H9 (cell line): ENCODE data around the gene PAQR7. TPM values are rescaled to one million over a fixed set of nuclear protein-coding genes. Genes with fewer than 3 reads are reported as not detected.
A peak's percentile ranks its signal among the peaks of the same experiment; 100 is the strongest.

Source experiments
- DNase-seq: peaks from one replicate; pipeline ENCODE4 v3.0.0-alpha.2; 2017
- H2AFZ ChIP-seq: one replicate; pipeline ENCODE4 v1.6.1; 2013; ENCODE audit warnings: mild to moderate bottlenecking, low read length, control low read depth, moderate library complexity
- H2AK5ac ChIP-seq: 2 replicates; pipeline ENCODE4 v1.6.1; 2013; ENCODE audit warnings: low read length, control low read depth, mixed read lengths; ENCODE audit not compliant: insufficient read length
- H2BK120ac ChIP-seq: one replicate; pipeline ENCODE4 v1.6.1; 2013; ENCODE audit warnings: low read depth, mild to moderate bottlenecking, low read length, control low read depth, inconsistent platforms; ENCODE audit not compliant: poor library complexity, severe bottlenecking
- H2BK12ac ChIP-seq: 2 replicates; pipeline ENCODE4 v1.6.1; 2013; ENCODE audit warnings: low read length, control low read depth, mixed read lengths, low read depth; ENCODE audit not compliant: insufficient read length
- H2BK15ac ChIP-seq: 2 replicates; pipeline ENCODE4 v1.6.1; 2013; ENCODE audit warnings: low read depth, low read length, control low read depth
- H2BK20ac ChIP-seq: one replicate; pipeline ENCODE4 v1.6.1; 2013; ENCODE audit warnings: low read depth, mild to moderate bottlenecking, low read length, control low read depth, inconsistent platforms; ENCODE audit not compliant: poor library complexity, severe bottlenecking
- H2BK5ac ChIP-seq: 2 replicates; pipeline ENCODE4 v1.6.1; 2013; ENCODE audit warnings: low read length, control low read depth, mixed read lengths; ENCODE audit not compliant: insufficient read length
- H3K14ac ChIP-seq: 2 replicates; pipeline ENCODE4 v1.6.1; 2013; ENCODE audit warnings: low read length, control low read depth; ENCODE audit not compliant: insufficient read depth
- H3K18ac ChIP-seq: 2 replicates; pipeline ENCODE4 v1.6.1; 2013; ENCODE audit warnings: low read depth, mild to moderate bottlenecking, mixed read lengths, low read length, control low read depth; ENCODE audit not compliant: insufficient read length
- H3K23ac ChIP-seq: 2 replicates; pipeline ENCODE4 v1.6.1; 2013; ENCODE audit warnings: low read length, control low read depth, mixed read lengths, low read depth; ENCODE audit not compliant: insufficient read length
- H3K23me2 ChIP-seq: 2 replicates; pipeline ENCODE4 v1.6.1; 2013; ENCODE audit warnings: low read depth, mild to moderate bottlenecking, mixed read lengths, low read length, control low read depth; ENCODE audit not compliant: insufficient read length, poor library complexity, severe bottlenecking
- H3K27ac ChIP-seq: 2 replicates; pipeline ENCODE4 v1.5.1; 2013; ENCODE audit warnings: low read length, control low read depth, mixed read lengths, low read depth; ENCODE audit not compliant: insufficient read length
- H3K27me3 ChIP-seq: 2 replicates; pipeline ENCODE4 v1.6.1; 2013; ENCODE audit warnings: low read length, control low read depth, inconsistent platforms; ENCODE audit not compliant: insufficient read depth
- H3K4ac ChIP-seq: 2 replicates; pipeline ENCODE4 v1.6.1; 2013; ENCODE audit warnings: low read depth, mild to moderate bottlenecking, control low read depth, inconsistent platforms, low read length, moderate library complexity
- H3K4me1 ChIP-seq: 2 replicates; pipeline ENCODE4 v1.6.1; 2013; ENCODE audit warnings: low read length, control low read depth, inconsistent platforms; ENCODE audit not compliant: insufficient read depth
- H3K4me2 ChIP-seq: 2 replicates; pipeline ENCODE4 v1.6.1; 2013; ENCODE audit warnings: low read length, control low read depth, mixed read lengths; ENCODE audit not compliant: insufficient read length, insufficient read depth
- H3K56ac ChIP-seq: 2 replicates; pipeline ENCODE4 v1.6.1; 2013; ENCODE audit warnings: low read depth, mild to moderate bottlenecking, mixed read lengths, low read length, control low read depth; ENCODE audit not compliant: insufficient read length
- H3K79me1 ChIP-seq: 2 replicates; pipeline ENCODE4 v1.6.1; 2013; ENCODE audit warnings: low read depth, mild to moderate bottlenecking, moderate library complexity, low read length, control low read depth, inconsistent platforms; ENCODE audit not compliant: insufficient read depth, poor library complexity, severe bottlenecking
- H3K79me2 ChIP-seq: 2 replicates; pipeline ENCODE4 v1.6.1; 2013; ENCODE audit warnings: low read length, control low read depth, inconsistent platforms; ENCODE audit not compliant: insufficient read depth
- H3K9ac ChIP-seq: 2 replicates; pipeline ENCODE4 v1.6.1; 2013; ENCODE audit warnings: low read length, control low read depth, mixed read lengths; ENCODE audit not compliant: insufficient read length; ENCODE audit errors: extremely low read depth
- H3K9me3 ChIP-seq: one replicate; pipeline ENCODE4 v1.6.1; 2013; ENCODE audit warnings: low read depth, low read length, inconsistent platforms; ENCODE audit not compliant: control insufficient read depth
- H3T11ph ChIP-seq: one replicate; pipeline ENCODE4 v1.6.1; 2013; ENCODE audit warnings: mild to moderate bottlenecking, low read length, control low read depth, inconsistent platforms
- H4K20me1 ChIP-seq: one replicate; pipeline ENCODE4 v1.6.1; 2013; ENCODE audit not compliant: control insufficient read depth, insufficient read length, insufficient read depth
- H4K5ac ChIP-seq: 2 replicates; pipeline ENCODE4 v1.6.1; 2013; ENCODE audit warnings: low read depth, mild to moderate bottlenecking, mixed read lengths, low read length, control low read depth; ENCODE audit not compliant: insufficient read length
- H4K8ac ChIP-seq: replicated peaks from 2 replicates; pipeline ENCODE4 v1.6.1; 2013; ENCODE audit warnings: low read length, control low read depth, mixed read lengths, low read depth; ENCODE audit not compliant: insufficient read length
- H4K91ac ChIP-seq: 2 replicates; pipeline ENCODE4 v1.6.1; 2013; ENCODE audit warnings: low read depth, mild to moderate bottlenecking, moderate library complexity, mixed read lengths, low read length, control low read depth; ENCODE audit not compliant: insufficient read length
- H3K27ac Mint-ChIP-seq, 3 experiments: 2 replicates in 2 of 3; 3 replicates in 1 of 3; pipeline ENCODE4 v1.8.0; 2020 to 2021; ENCODE audit warnings: mixed read lengths in 3 of 3, mild to moderate bottlenecking in 1 of 3, moderate library complexity in 1 of 3
- H3K27me3 Mint-ChIP-seq: 2 replicates; pipeline ENCODE4 v1.8.0; 2021; ENCODE audit warnings: low read depth, mild to moderate bottlenecking, moderate library complexity, mixed read lengths
- H3K36me3 Mint-ChIP-seq, 3 experiments: 2 replicates in 2 of 3; 3 replicates in 1 of 3; pipeline ENCODE4 v1.8.0; 2020 to 2021; ENCODE audit warnings: low read depth in 3 of 3, mixed read lengths in 3 of 3; ENCODE audit not compliant: insufficient read depth in 1 of 3
- H3K4me1 Mint-ChIP-seq, 2 experiments: 2 replicates each; pipeline ENCODE4 v1.8.0; 2020; ENCODE audit warnings: mixed read lengths in 2 of 2
- H3K4me3 Mint-ChIP-seq, 2 experiments: 2 replicates in 1 of 2; 3 replicates in 1 of 2; pipeline ENCODE4 v1.8.0; 2020 to 2021; ENCODE audit warnings: mild to moderate bottlenecking in 2 of 2, mixed read lengths in 2 of 2, moderate library complexity in 1 of 2
- H3K9me3 Mint-ChIP-seq, 2 experiments: 2 replicates in 1 of 2; 3 replicates in 1 of 2; pipeline ENCODE4 v1.8.0; 2020; ENCODE audit warnings: mild to moderate bottlenecking in 2 of 2, mixed read lengths in 2 of 2, moderate library complexity in 1 of 2
- WGBS: extraction: QIAGEN DNeasy Blood & Tissue Kit; methylation state at CpG from one replicate; pipeline ENCODE4 v1.1.7; 2013; ENCODE audit warnings: missing lambda C conversion rate, low lambda C conversion rate, mixed read lengths; ENCODE audit not compliant: insufficient read length; ENCODE audit errors: extremely low coverage; 5-methylcytosine and 5-hydroxymethylcytosine counted together
- total RNA-seq: library from RNA; stranded (reverse); gene quantifications from 2 replicates; pipeline ENCODE4 v1.2.1, GENCODE V29; 2021
- TF ChIP-seq, protein P1 (sequence below): fragments of 200-600 bp; sonication (generic); conservative IDR thresholded peaks from 3 replicates; pipeline ENCODE4 v1.8.0; 2021; ENCODE audit warnings: antibody characterized with exemption, mild to moderate bottlenecking

The PAQR7 gene
- total RNA-seq, 1 experiment from 2014 or later, result 6.3 TPM

GRCh38 chr1:25818569-25818968 is 56.9 kb downstream of the PAQR7 start:
- H3K79me1 ChIP-seq, result no peaks in the 10 kb centered on the region
- H3K4ac ChIP-seq, result no peak overlapping the region
- no peak overlapping the region for H3K18ac ChIP-seq
- H2BK20ac ChIP-seq, result no peak overlapping the region
- no peaks in the 10 kb centered on the region for H3K9me3 ChIP-seq
- peaks cover 32% of the 10 kb centered on the region in 2 experiments for H3K4me1 Mint-ChIP-seq
- no peak overlapping the region for H4K8ac ChIP-seq
- H4K5ac ChIP-seq, result no peak overlapping the region
- no peak for DNase-seq
- H3K56ac ChIP-seq, result no peak overlapping the region
- no peak overlapping the region for H2BK15ac ChIP-seq
- H2BK12ac ChIP-seq, result no peak overlapping the region
- H2AFZ ChIP-seq, result no peak overlapping the region
- no peak overlapping the region for H4K91ac ChIP-seq
- H3K79me2 ChIP-seq, result no peaks in the 10 kb centered on the region; the same call in 1 of the 2 replicates
- peaks cover 5 to 26% (median 22%) of the 10 kb centered on the region in 3 experiments; a peak in 6 of 7 replicates for H3K36me3 Mint-ChIP-seq
- H3K9ac ChIP-seq, result no peak overlapping the region
- peak overlapping the region in 2 of 3 experiments; percentile 89 to 96; a peak in 3 of 7 replicates for H3K27ac Mint-ChIP-seq
- no peak overlapping the region for H3K27ac ChIP-seq
- TF ChIP-seq, protein P1, sequence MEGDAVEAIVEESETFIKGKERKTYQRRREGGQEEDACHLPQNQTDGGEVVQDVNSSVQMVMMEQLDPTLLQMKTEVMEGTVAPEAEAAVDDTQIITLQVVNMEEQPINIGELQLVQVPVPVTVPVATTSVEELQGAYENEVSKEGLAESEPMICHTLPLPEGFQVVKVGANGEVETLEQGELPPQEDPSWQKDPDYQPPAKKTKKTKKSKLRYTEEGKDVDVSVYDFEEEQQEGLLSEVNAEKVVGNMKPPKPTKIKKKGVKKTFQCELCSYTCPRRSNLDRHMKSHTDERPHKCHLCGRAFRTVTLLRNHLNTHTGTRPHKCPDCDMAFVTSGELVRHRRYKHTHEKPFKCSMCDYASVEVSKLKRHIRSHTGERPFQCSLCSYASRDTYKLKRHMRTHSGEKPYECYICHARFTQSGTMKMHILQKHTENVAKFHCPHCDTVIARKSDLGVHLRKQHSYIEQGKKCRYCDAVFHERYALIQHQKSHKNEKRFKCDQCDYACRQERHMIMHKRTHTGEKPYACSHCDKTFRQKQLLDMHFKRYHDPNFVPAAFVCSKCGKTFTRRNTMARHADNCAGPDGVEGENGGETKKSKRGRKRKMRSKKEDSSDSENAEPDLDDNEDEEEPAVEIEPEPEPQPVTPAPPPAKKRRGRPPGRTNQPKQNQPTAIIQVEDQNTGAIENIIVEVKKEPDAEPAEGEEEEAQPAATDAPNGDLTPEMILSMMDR, result no peak
- no peaks in the 10 kb centered on the region for H3K9me3 Mint-ChIP-seq
- H3K27me3 Mint-ChIP-seq, result peaks cover 15% of the 10 kb centered on the region
- H2AK5ac ChIP-seq, result no peak overlapping the region
- H3K4me2 ChIP-seq, result peak overlapping the region; percentile 69
- no CpG with 5 or more reads among the region's 6 CpGs for WGBS
- H3K27me3 ChIP-seq, result no peaks in the 10 kb centered on the region
- H3T11ph ChIP-seq, result no peak overlapping the region
- H3K14ac ChIP-seq, result no peak overlapping the region
- H2BK120ac ChIP-seq, result no peak overlapping the region
- H3K23me2 ChIP-seq, result peaks cover 11% of the 10 kb centered on the region
- peak overlapping the region; percentile 95 to 97 for H3K4me3 Mint-ChIP-seq
- H3K4me1 ChIP-seq, result peaks cover 4% of the 10 kb centered on the region; the same call in 1 of the 2 replicates
- H4K20me1 ChIP-seq, result peaks cover 3% of the 10 kb centered on the region
- no peak overlapping the region for H3K23ac ChIP-seq
- no peak overlapping the region for H2BK5ac ChIP-seq
